ENCODE measurements around the gene C1QTNF4.
"Not testable (repeated sequence)": the region's sequence is repeated elsewhere in the genome, so short reads cannot be mapped to it uniquely, and the experiment has no call there.

DNA sequence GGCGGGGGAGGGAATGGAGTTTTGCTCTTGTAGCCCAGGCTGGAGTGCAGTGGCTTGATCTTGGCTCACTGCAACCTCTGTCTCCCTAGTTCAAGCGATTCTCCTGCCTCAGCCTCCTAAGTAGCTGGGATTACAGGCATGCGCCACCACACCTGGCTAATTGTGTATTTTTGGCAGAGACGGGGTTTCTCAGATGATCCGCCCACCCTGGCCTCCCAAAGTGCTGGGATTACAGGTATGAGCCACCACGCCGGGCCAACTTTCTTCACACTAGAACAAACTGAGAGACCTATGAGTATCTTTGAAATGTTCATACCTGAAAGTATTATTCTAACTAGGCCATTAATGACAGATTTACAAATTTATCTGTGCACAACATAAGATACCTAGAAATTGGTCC lies 47.9 kb downstream of the C1QTNF4 start:
- TF ChIP-seq EZH2 (IDR thresholded peaks at IDR 0.05; ENCODE audit: borderline replicate concordance, insufficient read depth, low read depth, low read length, poor library complexity, severe bottlenecking): not testable (repeated sequence)
- TF ChIP-seq, protein P1, sequence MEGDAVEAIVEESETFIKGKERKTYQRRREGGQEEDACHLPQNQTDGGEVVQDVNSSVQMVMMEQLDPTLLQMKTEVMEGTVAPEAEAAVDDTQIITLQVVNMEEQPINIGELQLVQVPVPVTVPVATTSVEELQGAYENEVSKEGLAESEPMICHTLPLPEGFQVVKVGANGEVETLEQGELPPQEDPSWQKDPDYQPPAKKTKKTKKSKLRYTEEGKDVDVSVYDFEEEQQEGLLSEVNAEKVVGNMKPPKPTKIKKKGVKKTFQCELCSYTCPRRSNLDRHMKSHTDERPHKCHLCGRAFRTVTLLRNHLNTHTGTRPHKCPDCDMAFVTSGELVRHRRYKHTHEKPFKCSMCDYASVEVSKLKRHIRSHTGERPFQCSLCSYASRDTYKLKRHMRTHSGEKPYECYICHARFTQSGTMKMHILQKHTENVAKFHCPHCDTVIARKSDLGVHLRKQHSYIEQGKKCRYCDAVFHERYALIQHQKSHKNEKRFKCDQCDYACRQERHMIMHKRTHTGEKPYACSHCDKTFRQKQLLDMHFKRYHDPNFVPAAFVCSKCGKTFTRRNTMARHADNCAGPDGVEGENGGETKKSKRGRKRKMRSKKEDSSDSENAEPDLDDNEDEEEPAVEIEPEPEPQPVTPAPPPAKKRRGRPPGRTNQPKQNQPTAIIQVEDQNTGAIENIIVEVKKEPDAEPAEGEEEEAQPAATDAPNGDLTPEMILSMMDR (IDR thresholded peaks at IDR 0.05): not testable (repeated sequence)

All from B cell (primary cell).